Stimulated activated CD8-positive, alpha-beta memory T cell treated with anti-CD3 and anti-CD28 coated beads, Interleukin-7, amount 100 ng/mL, for 24 hours (primary cell): ENCODE results near the gene ZNF691.
"Not testable (repeated sequence)": the region's sequence is repeated elsewhere in the genome, so short reads cannot be mapped to it uniquely, and the experiment has no call there.

Experiments used
- DNase-seq: peaks from one replicate; pipeline ENCODE4 v3.0.0-alpha.2; 2020; ENCODE audit warnings: low read depth

Gene ZNF691

GRCh38 chr1:42846257-42847110 is at the start of gene ZNF691:
ZNF691 (plus strand) TSS chr1:42846613; CDS start chr1:42849659, 3,046 bp downstream.
- DNase-seq, result peak; percentile 61

- DNase-seq, result no peak
These were observed 49.0 kb upstream of the ZNF691 start for GRCh38 chr1:42797414-42797813.

GRCh38 chr1:42797979-42798378 is 48.4 kb upstream of the ZNF691 start:
- DNase-seq, result no peak

GRCh38 chr1:42801832-42802473 is 44.5 kb upstream of the ZNF691 start:
- DNase-seq, result no peak

- DNase-seq, result no peak
These were observed 40.2 kb upstream of the ZNF691 start for GRCh38 chr1:42806171-42806570.

- DNase-seq, result no peak
These were observed 39.8 kb upstream of the ZNF691 start for GRCh38 chr1:42806593-42806992.

GRCh38 chr1:42807056-42807668 is 39.3 kb upstream of the ZNF691 start:
- no peak for DNase-seq

GRCh38 chr1:42814815-42815214 is 31.6 kb upstream of the ZNF691 start:
- not testable (repeated sequence) for DNase-seq

GRCh38 chr1:42815941-42816584 is 30.4 kb upstream of the ZNF691 start:
- no peak for DNase-seq

GRCh38 chr1:42816585-42817439 is 29.6 kb upstream of the ZNF691 start, which contains the start of the genes ERMAP and SVBP:
ERMAP (plus strand) TSS chr1:42817122; CDS start chr1:42830449, 13,327 bp downstream.
SVBP (minus strand) TSS chr1:42817397; CDS start chr1:42816544, 853 bp downstream.
- peak; percentile 86 for DNase-seq

- DNase-seq, result no peak
These were observed 29.0 kb upstream of the ZNF691 start for GRCh38 chr1:42817440-42817767.

- DNase-seq, result no peak
These were observed 28.4 kb upstream of the ZNF691 start for GRCh38 chr1:42817976-42818375.

- no peak for DNase-seq
These were observed 25.6 kb upstream of the ZNF691 start for GRCh38 chr1:42820813-42821212.

GRCh38 chr1:42821690-42822089 is 24.7 kb upstream of the ZNF691 start:
- no peak for DNase-seq

GRCh38 chr1:42822800-42823392 is 23.5 kb upstream of the ZNF691 start:
- no peak for DNase-seq

- no peak for DNase-seq
These were observed 21.9 kb upstream of the ZNF691 start for GRCh38 chr1:42824481-42825035.

GRCh38 chr1:42825036-42825851 is 21.2 kb upstream of the ZNF691 start:
- no peak for DNase-seq

GRCh38 chr1:42830631-42831030 is 15.8 kb upstream of the ZNF691 start:
- no peak for DNase-seq

GRCh38 chr1:42831273-42831672 is 15.1 kb upstream of the ZNF691 start:
- DNase-seq, result no peak
